Hepatocyte (in vitro differentiated cells): ENCODE results near the gene GRIN2D.

ENCODE experiments used
- EZH2 ChIP-seq: fragments of 200-600 bp; sonication (generic); IDR thresholded peaks from 2 replicates; pipeline ENCODE4 v1.6.1; 2016; ENCODE audit warnings: antibody characterized with exemption, mild to moderate bottlenecking, borderline replicate concordance
- TF ChIP-seq, protein P1 (sequence below): fragments of 200-600 bp; sonication (generic); IDR thresholded peaks from 2 replicates; pipeline ENCODE4 v1.5.1; 2016; ENCODE audit warnings: antibody characterized with exemption, mild to moderate bottlenecking; ENCODE audit not compliant: poor library complexity

DNA sequence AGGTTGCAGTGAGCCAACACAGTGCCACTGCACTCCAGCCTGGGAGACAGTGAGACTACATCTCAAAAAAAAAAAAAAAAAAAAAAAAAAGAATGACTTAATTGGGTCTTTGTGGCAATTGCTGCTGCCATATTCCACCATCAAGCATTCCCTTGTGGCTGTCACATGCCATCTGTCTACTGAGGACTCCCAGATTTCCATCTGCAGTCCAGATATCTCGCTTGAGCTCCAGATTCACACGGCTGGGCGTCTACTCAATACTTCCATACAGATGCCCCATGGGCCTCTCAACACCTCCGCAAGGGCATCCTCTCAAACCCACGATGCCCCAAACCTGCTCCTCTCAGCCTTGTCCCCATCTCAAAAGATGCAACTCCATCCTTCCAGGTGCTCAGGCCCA is 42.6 kb upstream of the GRIN2D start:
- TF ChIP-seq, protein P1, sequence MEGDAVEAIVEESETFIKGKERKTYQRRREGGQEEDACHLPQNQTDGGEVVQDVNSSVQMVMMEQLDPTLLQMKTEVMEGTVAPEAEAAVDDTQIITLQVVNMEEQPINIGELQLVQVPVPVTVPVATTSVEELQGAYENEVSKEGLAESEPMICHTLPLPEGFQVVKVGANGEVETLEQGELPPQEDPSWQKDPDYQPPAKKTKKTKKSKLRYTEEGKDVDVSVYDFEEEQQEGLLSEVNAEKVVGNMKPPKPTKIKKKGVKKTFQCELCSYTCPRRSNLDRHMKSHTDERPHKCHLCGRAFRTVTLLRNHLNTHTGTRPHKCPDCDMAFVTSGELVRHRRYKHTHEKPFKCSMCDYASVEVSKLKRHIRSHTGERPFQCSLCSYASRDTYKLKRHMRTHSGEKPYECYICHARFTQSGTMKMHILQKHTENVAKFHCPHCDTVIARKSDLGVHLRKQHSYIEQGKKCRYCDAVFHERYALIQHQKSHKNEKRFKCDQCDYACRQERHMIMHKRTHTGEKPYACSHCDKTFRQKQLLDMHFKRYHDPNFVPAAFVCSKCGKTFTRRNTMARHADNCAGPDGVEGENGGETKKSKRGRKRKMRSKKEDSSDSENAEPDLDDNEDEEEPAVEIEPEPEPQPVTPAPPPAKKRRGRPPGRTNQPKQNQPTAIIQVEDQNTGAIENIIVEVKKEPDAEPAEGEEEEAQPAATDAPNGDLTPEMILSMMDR, result no peak
- no peak for TF ChIP-seq EZH2
